HuH-7.5 (cell line): ENCODE data around the gene S100A6.

Experiments
- DNase-seq: peaks from one replicate; pipeline ENCODE4 v3.0.0; 2011; ENCODE audit warnings: low spot score

The S100A6 gene

GRCh38 chr1:153503766-153504165 is 32.0 kb downstream of the S100A6 start:
- DNase-seq = no peak

- DNase-seq = no peak
Observed at GRCh38 chr1:153498746-153499145, 37.0 kb downstream of the S100A6 start.

DNA sequence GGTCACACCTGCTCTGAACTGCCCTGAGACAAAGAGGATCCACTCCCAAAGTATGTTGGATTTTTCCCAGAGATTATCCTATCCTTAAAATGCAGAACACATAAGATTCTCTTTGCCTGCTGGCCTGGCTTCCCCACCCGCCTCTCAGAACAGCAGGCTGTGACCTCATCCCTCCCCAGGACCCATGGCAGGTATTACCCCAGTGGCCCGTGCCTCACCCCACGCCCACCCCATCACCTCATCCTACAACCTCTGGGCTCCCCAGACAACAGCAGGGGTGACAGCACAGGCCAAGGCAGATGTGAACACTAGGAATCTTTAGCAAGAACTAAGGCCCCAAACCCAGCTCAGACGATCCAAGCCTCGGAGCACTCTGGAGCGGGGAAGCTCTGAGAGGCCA is 40.3 kb downstream of the S100A6 start:
- DNase-seq = no peak

GRCh38 chr1:153494976-153495535 is 40.7 kb downstream of the S100A6 start:
- peak; percentile 57 for DNase-seq

DNA sequence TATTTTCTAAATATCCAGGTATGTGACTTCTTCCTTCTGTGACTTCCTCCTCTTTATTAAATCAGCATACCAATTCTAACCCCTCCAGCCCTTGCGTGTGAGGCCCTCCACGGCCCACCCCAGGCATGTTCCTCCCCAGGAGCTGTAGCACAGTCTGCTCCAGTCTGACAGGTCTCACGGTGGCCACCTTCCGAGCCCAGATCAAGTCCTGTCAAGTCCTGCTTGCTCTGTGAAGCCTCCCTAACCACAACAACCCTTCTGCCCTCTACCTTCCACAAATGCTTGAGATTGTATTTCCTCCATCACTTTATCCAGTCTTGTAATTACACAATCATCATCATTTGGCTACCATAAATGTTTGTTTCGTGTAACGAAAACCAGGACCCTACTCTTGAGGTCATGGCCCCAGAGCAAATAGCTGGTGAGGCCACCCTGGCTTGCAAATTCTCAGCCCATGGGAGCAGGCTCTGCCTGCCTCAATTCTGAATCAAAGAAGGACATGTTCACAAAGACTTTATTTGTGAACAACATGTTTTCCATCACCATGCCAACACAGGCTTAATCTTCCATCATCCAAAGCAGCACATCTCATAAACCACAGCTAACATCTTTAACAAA is 42.3 kb downstream of the S100A6 start:
- no peak for DNase-seq

DNA sequence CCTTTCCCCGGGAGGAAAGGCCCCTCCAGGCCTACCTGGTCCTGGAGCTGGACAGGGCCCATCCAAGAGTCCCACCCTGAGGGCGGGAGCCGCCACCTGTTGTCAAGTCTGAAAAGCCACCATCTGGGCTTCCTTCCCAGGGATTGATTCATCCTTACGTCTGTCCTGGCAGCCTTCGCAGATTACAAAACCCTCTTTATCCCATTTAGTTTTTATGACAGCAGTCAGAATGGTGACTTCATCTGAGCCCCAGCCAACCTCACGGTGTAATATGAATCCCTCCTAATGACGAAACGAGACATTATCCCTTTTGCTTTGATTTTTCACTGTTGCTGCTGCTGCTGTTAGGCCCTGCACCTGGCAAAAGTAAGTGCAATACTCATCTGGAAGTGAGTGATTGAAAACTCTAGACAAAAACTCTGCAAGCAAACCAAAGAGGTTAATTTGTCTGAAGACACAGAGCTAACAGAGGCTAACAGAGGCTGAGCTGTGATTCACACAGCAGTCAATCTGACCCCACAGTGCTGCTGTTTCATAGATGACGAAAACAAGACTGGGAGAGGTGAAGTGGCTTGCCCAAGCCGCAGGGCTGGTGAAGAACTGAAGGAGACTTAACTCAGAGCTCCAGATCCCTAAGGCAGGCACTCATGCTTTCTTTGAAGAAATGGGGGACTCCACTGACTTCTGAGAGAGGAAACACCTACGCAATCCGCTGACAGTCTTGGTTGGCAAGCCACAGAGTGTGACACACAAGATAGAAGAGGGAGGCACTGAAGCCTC is 45.3 kb downstream of the S100A6 start:
- DNase-seq = no peak

- DNase-seq = no peak
Observed at GRCh38 chr1:153488731-153489130, 47.1 kb downstream of the S100A6 start.

DNA sequence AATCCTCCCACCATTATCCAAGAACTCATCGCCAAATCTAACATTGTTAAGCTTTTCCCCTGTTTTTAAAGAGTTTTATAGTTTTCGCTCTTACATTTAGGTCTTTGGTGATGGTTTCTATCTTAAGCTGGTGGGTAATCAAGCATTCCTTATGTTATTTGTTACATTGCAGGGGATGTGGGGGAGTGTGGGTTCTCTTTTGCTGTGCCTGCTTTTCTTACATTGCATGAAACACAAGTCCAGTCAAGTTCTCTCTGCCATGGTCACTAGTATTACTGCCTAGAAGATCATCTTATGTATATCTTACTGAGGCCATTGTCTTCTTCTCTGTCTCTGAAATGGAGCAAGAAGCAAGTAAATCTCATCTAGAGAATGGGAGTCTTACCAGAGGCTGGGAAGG is 48.1 kb downstream of the S100A6 start:
- DNase-seq = no peak

DNA sequence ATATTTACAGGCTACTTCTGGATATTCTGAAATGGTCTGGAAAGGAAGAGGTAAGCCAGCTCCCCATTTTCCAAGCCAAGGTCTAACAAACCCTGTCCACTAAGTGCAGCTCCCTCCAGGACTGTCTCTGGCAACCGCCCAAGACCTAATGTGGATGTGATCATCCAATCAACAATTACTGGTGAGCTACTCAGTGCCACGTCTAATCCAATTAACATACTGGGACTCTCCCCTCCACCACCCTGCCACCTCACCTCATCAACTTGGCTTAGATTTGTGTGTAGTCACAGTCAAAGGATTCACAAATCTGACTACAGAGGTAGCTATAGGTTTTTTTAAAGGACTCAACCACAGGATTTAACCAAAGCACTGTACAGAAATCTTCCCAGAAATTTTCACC is 49.9 kb downstream of the S100A6 start:
- DNase-seq = no peak
